HG02763 (cell line): ENCODE data around the gene DDX20.

Experiments
- ATAC-seq: cut with Tn5 transposase; IDR thresholded peaks from one replicate; pipeline ENCODE4 v1.9.1; 2021; ENCODE audit warnings: mild to moderate bottlenecking, moderate library complexity; ENCODE audit not compliant: unreplicated experiment

Gene DDX20

GRCh38 chr1:111746614-111746999, 9.1 kb upstream of the DDX20 start:
- no peak for ATAC-seq

- no peak for ATAC-seq
These were observed 8.4 kb upstream of the DDX20 start for GRCh38 chr1:111747282-111747734.

- no peak for ATAC-seq
These were observed 7.8 kb upstream of the DDX20 start for GRCh38 chr1:111747947-111748346.

GRCh38 chr1:111749628-111750027, 6.1 kb upstream of the DDX20 start:
- no peak for ATAC-seq

- no peak for ATAC-seq
These were observed 4.8 kb upstream of the DDX20 start for GRCh38 chr1:111750856-111751255.

- no peak for ATAC-seq
These were observed 3.7 kb upstream of the DDX20 start for GRCh38 chr1:111751906-111752575.

GRCh38 chr1:111754984-111755330, 744 bp upstream of the DDX20 start:
- no peak for ATAC-seq

GRCh38 chr1:111756124-111756513, 418 bp downstream of the DDX20 start:
- peak; percentile 1 for ATAC-seq

GRCh38 chr1:111758373-111758772, 2.7 kb downstream of the DDX20 start:
- ATAC-seq = no peak

- ATAC-seq = no peak
These were observed 6.0 kb downstream of the DDX20 start for GRCh38 chr1:111761717-111762116.

GRCh38 chr1:111762332-111762731, 6.6 kb downstream of the DDX20 start:
- ATAC-seq = no peak

GRCh38 chr1:111768023-111768422, 12.3 kb downstream of the DDX20 start:
- no peak for ATAC-seq

- no peak for ATAC-seq
These were observed 12.9 kb downstream of the DDX20 start for GRCh38 chr1:111768625-111769024.

GRCh38 chr1:111769517-111770146, 13.9 kb downstream of the DDX20 start:
- no peak for ATAC-seq

GRCh38 chr1:111770916-111771315, 15.2 kb downstream of the DDX20 start:
- ATAC-seq = no peak

GRCh38 chr1:111775966-111776365, 20.3 kb downstream of the DDX20 start:
- no peak for ATAC-seq

- ATAC-seq = no peak
These were observed 20.7 kb downstream of the DDX20 start for GRCh38 chr1:111776391-111776790.

- ATAC-seq = no peak
These were observed 21.2 kb downstream of the DDX20 start for GRCh38 chr1:111776861-111777260.

GRCh38 chr1:111777301-111777700, 21.6 kb downstream of the DDX20 start:
- ATAC-seq = no peak

- ATAC-seq = no peak
These were observed 22.4 kb downstream of the DDX20 start for GRCh38 chr1:111778066-111778465.

- ATAC-seq = no peak
These were observed 22.9 kb downstream of the DDX20 start for GRCh38 chr1:111778541-111779051.

- no peak for ATAC-seq
These were observed 23.8 kb downstream of the DDX20 start for GRCh38 chr1:111779546-111779945.
